Vagina (tissue), 2 donors: ENCODE data around the gene VSIR. TPM values are rescaled to one million over a fixed set of nuclear protein-coding genes. Genes with fewer than 3 reads are reported as not detected.
A peak's percentile ranks its signal among the peaks of the same experiment; 100 is the strongest.

Source experiments
- DNase-seq, 2 donors: peaks; one replicate each; pipeline ENCODE4 v3.0.0-alpha.2; 2017; ENCODE audit errors: extremely low spot score in 2 of 2
- H3K27ac ChIP-seq: fragments of 200-600 bp; sonication (generic); one replicate; pipeline ENCODE4 v1.5.1; 2019
- H3K27me3 ChIP-seq: fragments of 200-600 bp; sonication (generic); one replicate; pipeline ENCODE4 v1.5.1; 2019
- H3K36me3 ChIP-seq, 2 donors: fragments of 200-600 bp; sonication (generic); one replicate each; pipeline ENCODE4 v1.5.1; 2017 to 2019
- H3K4me1 ChIP-seq: fragments of 200-600 bp; sonication (generic); one replicate; pipeline ENCODE4 v1.5.1; 2019
- H3K4me3 ChIP-seq, 2 donors: fragments of 200-600 bp; sonication (generic); 1 replicate in 1 of 2; 2 replicates in 1 of 2; pipeline ENCODE4 v1.5.1; 2016 to 2019
- H3K9me3 ChIP-seq: fragments of 200-600 bp; sonication (generic); one replicate; pipeline ENCODE4 v1.5.1; 2019
- POLR2A ChIP-seq, 2 donors: fragments of 450-650 bp; IDR thresholded peaks; one replicate each; pipeline ENCODE4 v1.6.1; 2017; ENCODE audit warnings: antibody characterized with exemption in 2 of 2, mild to moderate bottlenecking in 2 of 2, moderate library complexity in 2 of 2
- POLR2AphosphoS5 ChIP-seq, 2 donors: sonication (generic); formaldehyde crosslinking; IDR thresholded peaks; one replicate each; pipeline ENCODE4 v1.9.0; 2017; ENCODE audit warnings: antibody characterized with exemption in 2 of 2, mild to moderate bottlenecking in 2 of 2, low read depth in 1 of 2; ENCODE audit not compliant: insufficient read depth in 1 of 2
- intact Hi-C: fragments of 100-400 bp; cut with DNase I; formaldehyde crosslinking; loops from one replicate; pipeline ENCODE4 v1.15.1; 2023
- total RNA-seq: library from RNA; depleted of rRNA; stranded (reverse); fragments of >200 nt; gene quantifications from one replicate; pipeline ENCODE4 v1.2.3, GENCODE V29; 2016
- TF ChIP-seq, protein P1 (sequence below), 3 experiments: fragments of 450-650 bp in 2 of 3; fragments of 200-600 bp in 1 of 3; sonication (generic) in 1 of 3; IDR thresholded peaks; one replicate each; pipeline ENCODE4 v1.5.1; 2017 to 2019; ENCODE audit warnings: antibody characterized with exemption in 3 of 3, mild to moderate bottlenecking in 2 of 3, moderate library complexity in 2 of 3

Gene VSIR
- total RNA-seq, 1 donor from 2014 or later, result 96.5 TPM

DNA sequence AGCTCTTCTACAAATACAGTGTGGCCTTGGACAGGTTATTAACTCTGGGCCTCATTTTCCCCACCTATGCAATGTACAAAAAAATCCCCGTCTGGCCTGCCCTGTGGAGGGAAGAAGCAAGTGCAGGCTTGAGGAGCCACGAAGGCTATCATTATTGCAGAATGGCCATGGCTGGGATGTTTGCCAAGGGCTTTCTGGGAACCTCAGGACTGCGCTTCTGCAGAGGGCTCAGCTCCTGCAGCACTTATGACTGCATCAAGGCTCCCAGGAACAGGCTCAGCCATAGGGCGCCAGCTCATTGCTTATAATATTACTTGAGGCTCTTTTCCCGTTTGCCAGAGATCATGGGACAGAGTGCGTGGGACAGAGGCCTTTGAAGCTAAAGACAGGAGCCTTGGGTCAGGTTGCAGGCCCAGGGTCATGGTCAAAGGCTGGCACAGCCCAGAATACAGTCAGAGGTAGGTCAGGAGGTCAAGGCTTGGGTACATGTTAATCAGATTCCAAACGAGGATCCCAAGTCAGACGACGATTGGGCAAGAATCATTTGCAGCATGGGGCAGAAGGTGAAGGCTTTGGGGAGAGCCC is 33.2 kb downstream of the VSIR start:
- Histone ChIP-seq H3K36me3 (no peaks in the 10 kb centered on the region), H3K4me1 (peaks cover 50% of the 10 kb centered on the region), H3K4me3 (no peak overlapping the region), H3K27me3 (no peaks in the 10 kb centered on the region), H3K9me3 (no peaks in the 10 kb centered on the region), H3K27ac (no peak overlapping the region)
- no peak for DNase-seq
- TF ChIP-seq POLR2AphosphoS5 (IDR thresholded peaks at IDR 0.05; ENCODE audit: insufficient read depth in 1 of 2, low read depth in 1 of 2) (no peak), POLR2A (IDR thresholded peaks at IDR 0.05) (no peak)
- TF ChIP-seq, protein P1, sequence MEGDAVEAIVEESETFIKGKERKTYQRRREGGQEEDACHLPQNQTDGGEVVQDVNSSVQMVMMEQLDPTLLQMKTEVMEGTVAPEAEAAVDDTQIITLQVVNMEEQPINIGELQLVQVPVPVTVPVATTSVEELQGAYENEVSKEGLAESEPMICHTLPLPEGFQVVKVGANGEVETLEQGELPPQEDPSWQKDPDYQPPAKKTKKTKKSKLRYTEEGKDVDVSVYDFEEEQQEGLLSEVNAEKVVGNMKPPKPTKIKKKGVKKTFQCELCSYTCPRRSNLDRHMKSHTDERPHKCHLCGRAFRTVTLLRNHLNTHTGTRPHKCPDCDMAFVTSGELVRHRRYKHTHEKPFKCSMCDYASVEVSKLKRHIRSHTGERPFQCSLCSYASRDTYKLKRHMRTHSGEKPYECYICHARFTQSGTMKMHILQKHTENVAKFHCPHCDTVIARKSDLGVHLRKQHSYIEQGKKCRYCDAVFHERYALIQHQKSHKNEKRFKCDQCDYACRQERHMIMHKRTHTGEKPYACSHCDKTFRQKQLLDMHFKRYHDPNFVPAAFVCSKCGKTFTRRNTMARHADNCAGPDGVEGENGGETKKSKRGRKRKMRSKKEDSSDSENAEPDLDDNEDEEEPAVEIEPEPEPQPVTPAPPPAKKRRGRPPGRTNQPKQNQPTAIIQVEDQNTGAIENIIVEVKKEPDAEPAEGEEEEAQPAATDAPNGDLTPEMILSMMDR (IDR thresholded peaks at IDR 0.05), result no peak
- intact Hi-C loops, result no loop called here

DNA sequence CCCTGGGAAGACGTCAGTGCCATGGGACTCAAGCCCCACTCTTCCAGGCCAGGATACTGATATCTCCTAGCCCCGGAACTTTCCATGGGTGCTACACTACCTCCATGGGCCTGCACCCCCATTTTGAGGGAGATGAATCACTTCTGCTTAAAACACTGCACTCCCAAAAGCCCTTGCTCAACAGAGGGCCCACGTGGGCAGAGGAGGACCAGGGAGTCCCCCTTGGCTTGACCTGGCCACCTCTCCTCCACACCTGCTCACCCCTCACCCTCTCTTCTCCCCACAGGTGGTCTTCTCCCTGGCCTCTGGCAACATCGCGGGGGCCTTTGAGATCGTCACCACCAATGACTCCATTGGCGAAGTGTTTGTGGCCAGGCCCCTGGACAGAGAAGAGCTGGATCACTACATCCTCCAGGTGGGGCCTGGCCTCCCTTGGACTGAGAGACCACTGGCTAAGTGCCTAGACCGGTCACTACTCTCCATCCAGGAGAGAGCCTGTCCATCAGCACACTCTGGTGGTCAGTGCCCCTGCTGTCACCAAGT is 33.9 kb downstream of the VSIR start:
- Histone ChIP-seq H3K4me3 (no peak overlapping the region), H3K27me3 (no peaks in the 10 kb centered on the region), H3K36me3 (no peaks in the 10 kb centered on the region), H3K9me3 (no peaks in the 10 kb centered on the region), H3K27ac (no peak overlapping the region), H3K4me1 (peaks cover 52% of the 10 kb centered on the region)
- intact Hi-C loops, result no loop called here
- DNase-seq, result no peak
- TF ChIP-seq POLR2AphosphoS5 (IDR thresholded peaks at IDR 0.05; ENCODE audit: insufficient read depth in 1 of 2, low read depth in 1 of 2) (no peak), POLR2A (IDR thresholded peaks at IDR 0.05) (no peak)
- TF ChIP-seq, protein P1 (IDR thresholded peaks at IDR 0.05), result no peak

DNA sequence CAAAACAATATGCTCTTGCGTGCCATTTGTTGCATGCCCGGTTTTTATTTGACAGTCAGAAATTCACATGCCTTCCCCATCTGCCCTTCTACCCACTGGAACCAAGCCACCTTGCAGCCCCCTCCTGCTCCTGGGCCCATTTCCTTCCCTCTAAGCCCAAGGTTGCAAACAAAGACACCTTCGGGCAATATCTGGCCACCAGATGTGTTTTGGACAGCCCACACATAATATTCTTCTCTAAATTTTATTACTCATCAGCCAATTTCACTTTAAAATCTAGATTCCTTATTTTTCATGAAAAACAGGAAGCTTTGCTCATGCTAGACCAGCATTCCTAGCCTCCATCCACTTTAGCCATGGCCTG is 35.5 kb downstream of the VSIR start:
- TF ChIP-seq POLR2A (IDR thresholded peaks at IDR 0.05) (no peak), POLR2AphosphoS5 (IDR thresholded peaks at IDR 0.05; ENCODE audit: insufficient read depth in 1 of 2, low read depth in 1 of 2) (no peak)
- TF ChIP-seq, protein P1 (IDR thresholded peaks at IDR 0.05), result no peak
- no peak for DNase-seq
- intact Hi-C loops, result no loop called here
- H3K4me3 ChIP-seq, result no peak overlapping the region
- no peaks in the 10 kb centered on the region for H3K36me3 ChIP-seq
- H3K27me3 ChIP-seq, result no peaks in the 10 kb centered on the region
- H3K9me3 ChIP-seq, result no peaks in the 10 kb centered on the region
- H3K4me1 ChIP-seq, result peaks cover 52% of the 10 kb centered on the region
- peak overlapping the region; percentile 52 for H3K27ac ChIP-seq

DNA sequence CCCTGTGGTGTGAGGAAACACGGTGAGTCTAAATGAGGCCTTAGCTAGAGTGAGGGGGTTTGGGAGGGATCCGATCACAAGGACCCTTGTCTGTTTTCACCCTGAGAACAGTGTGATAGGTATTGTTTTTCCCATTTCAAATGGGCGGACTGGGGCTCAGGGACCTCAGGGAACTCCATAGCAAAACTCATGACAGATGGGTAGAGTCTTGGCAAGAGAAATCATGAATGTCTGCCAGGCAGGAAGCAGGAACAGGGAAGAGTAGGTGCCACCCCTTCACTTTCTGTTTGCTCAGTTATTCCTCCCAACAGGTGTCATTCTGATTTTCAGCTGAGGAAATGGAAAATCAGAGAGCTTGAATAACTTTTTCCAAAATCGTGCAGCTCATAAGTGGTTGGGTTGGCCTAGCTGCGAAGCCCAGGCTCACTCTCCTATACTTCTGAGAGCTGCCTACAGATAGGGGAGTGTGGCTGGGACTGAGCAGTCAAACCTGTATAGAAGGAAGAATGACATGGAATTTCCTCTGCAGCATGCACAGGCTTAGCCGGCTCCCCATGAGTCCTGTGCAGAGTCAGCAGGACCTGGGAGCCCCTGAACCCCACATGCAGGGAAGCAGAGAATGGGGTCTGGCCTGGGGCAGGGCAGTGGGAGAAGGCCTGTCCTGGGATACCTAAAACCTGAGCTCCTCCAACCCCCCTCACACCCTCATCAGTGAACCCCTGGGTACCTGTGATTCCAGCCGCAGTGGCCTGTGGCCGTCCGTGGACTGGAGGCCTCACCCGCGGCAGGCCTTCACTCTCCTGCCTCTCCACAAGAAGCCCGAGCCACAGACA is 36.1 kb downstream of the VSIR start:
- no peaks in the 10 kb centered on the region for H3K36me3 ChIP-seq
- TF ChIP-seq, protein P1 (IDR thresholded peaks at IDR 0.05), result no peak
- TF ChIP-seq POLR2A (IDR thresholded peaks at IDR 0.05), result no peak
- peak in 1 of 2 donors; percentile 38 for TF ChIP-seq POLR2AphosphoS5 (IDR thresholded peaks at IDR 0.05; ENCODE audit: insufficient read depth in 1 of 2, low read depth in 1 of 2)
- no peak for DNase-seq
- peaks cover 52% of the 10 kb centered on the region for H3K4me1 ChIP-seq
- intact Hi-C loops, result no loop called here
- no peak overlapping the region for H3K4me3 ChIP-seq
- no peaks in the 10 kb centered on the region for H3K27me3 ChIP-seq
- no peaks in the 10 kb centered on the region for H3K9me3 ChIP-seq
- H3K27ac ChIP-seq, result peak overlapping the region; percentile 52

DNA sequence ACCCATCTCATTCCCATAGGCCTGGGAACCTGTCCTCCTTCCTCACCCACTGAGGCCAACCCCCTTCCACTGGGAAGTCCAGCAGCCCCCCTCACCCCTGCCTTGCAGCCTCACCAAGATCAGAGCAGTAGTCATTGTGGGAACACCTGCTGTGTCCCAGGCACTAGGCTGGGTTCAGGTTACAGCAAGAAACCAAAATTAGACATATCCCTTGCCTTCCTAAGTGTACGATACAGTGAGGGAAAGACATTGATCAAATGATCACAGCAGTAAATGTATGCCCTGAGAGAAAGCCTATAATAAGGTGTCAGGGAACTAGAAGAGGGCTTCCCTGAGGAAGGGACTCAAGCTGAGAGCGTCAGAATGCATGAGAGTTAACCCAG is 36.8 kb downstream of the VSIR start:
- no peaks in the 10 kb centered on the region for H3K36me3 ChIP-seq
- H3K27me3 ChIP-seq, result no peaks in the 10 kb centered on the region
- intact Hi-C loops, result no loop called here
- H3K27ac ChIP-seq, result peak overlapping the region; percentile 40
- no peak for DNase-seq
- H3K4me3 ChIP-seq, result no peak overlapping the region
- H3K4me1 ChIP-seq, result peaks cover 52% of the 10 kb centered on the region
- TF ChIP-seq POLR2A (IDR thresholded peaks at IDR 0.05) (no peak), POLR2AphosphoS5 (IDR thresholded peaks at IDR 0.05; ENCODE audit: insufficient read depth in 1 of 2, low read depth in 1 of 2) (no peak)
- TF ChIP-seq, protein P1 (IDR thresholded peaks at IDR 0.05), result no peak
- H3K9me3 ChIP-seq, result no peaks in the 10 kb centered on the region
